Nephron (organoid): ENCODE data around the gene CFAP65.
A peak's percentile ranks its signal among the peaks of the same experiment; 100 is the strongest.

Experiments used
- H3K27ac Mint-ChIP-seq, 3 experiments: 2 replicates each; pipeline ENCODE4 v1.8.0; 2020; ENCODE audit warnings: mixed read lengths in 3 of 3, mild to moderate bottlenecking in 2 of 3, moderate library complexity in 1 of 3
- H3K27me3 Mint-ChIP-seq: 2 replicates; pipeline ENCODE4 v1.8.0; 2021; ENCODE audit warnings: low read depth, mild to moderate bottlenecking, moderate library complexity, mixed read lengths
- H3K36me3 Mint-ChIP-seq: 2 replicates; pipeline ENCODE4 v1.8.0; 2020; ENCODE audit warnings: low read depth, mixed read lengths
- H3K4me1 Mint-ChIP-seq: 2 replicates; pipeline ENCODE4 v1.8.0; 2020; ENCODE audit warnings: mixed read lengths
- H3K4me3 Mint-ChIP-seq, 3 experiments: 2 replicates each; pipeline ENCODE4 v1.8.0; 2020; ENCODE audit warnings: mild to moderate bottlenecking in 3 of 3, mixed read lengths in 3 of 3, moderate library complexity in 2 of 3
- H3K9me3 Mint-ChIP-seq: 2 replicates; pipeline ENCODE4 v1.8.0; 2020; ENCODE audit warnings: mixed read lengths
- CTCF ChIP-seq, 3 experiments: fragments of 200-600 bp; sonication (generic); IDR thresholded peaks; one replicate each; pipeline ENCODE4 v1.5.0; 2021; ENCODE audit warnings: antibody characterized with exemption in 3 of 3; ENCODE audit not compliant: unreplicated experiment in 3 of 3

Gene CFAP65

GRCh38 chr2:219003979-219004378, 37.3 kb downstream of the CFAP65 start:
- Mint-ChIP-seq H3K27ac (no peak overlapping the region), H3K36me3 (no peaks in the 10 kb centered on the region), H3K4me3 (peak overlapping the region in 1 of 3 experiments; percentile 13), H3K9me3 (no peaks in the 10 kb centered on the region), H3K4me1 (peaks cover 11% of the 10 kb centered on the region), H3K27me3 (peaks cover 95% of the 10 kb centered on the region)
- no peak for TF ChIP-seq CTCF (IDR thresholded peaks at IDR 0.05; ENCODE audit: unreplicated experiment in 3 of 3)

- Mint-ChIP-seq H3K36me3 (no peaks in the 10 kb centered on the region), H3K4me1 (peaks cover 11% of the 10 kb centered on the region), H3K27me3 (peaks cover 96% of the 10 kb centered on the region), H3K27ac (no peak overlapping the region), H3K9me3 (no peaks in the 10 kb centered on the region), H3K4me3 (no peak overlapping the region)
- TF ChIP-seq CTCF (IDR thresholded peaks at IDR 0.05; ENCODE audit: unreplicated experiment in 3 of 3), result no peak
Observed at GRCh38 chr2:219003267-219003634, 38.1 kb downstream of the CFAP65 start.

GRCh38 chr2:219002395-219003266, 38.7 kb downstream of the CFAP65 start:
- TF ChIP-seq CTCF (IDR thresholded peaks at IDR 0.05; ENCODE audit: unreplicated experiment in 3 of 3), result peak in 2 of 3 experiments; percentile 36 to 48
- Mint-ChIP-seq H3K9me3 (no peaks in the 10 kb centered on the region), H3K4me1 (peaks cover 11% of the 10 kb centered on the region), H3K36me3 (no peaks in the 10 kb centered on the region), H3K27ac (no peak overlapping the region), H3K4me3 (peak overlapping the region in 2 of 3 experiments; percentile 15 to 44), H3K27me3 (peaks cover 97% of the 10 kb centered on the region)

GRCh38 chr2:219001577-219002394, 39.5 kb downstream of the CFAP65 start:
- peaks cover 97% of the 10 kb centered on the region for H3K27me3 Mint-ChIP-seq
- no peaks in the 10 kb centered on the region for H3K36me3 Mint-ChIP-seq
- H3K4me3 Mint-ChIP-seq, result no peak overlapping the region
- no peak overlapping the region for H3K27ac Mint-ChIP-seq
- TF ChIP-seq CTCF (IDR thresholded peaks at IDR 0.05; ENCODE audit: unreplicated experiment in 3 of 3), result no peak
- peaks cover 11% of the 10 kb centered on the region for H3K4me1 Mint-ChIP-seq
- no peaks in the 10 kb centered on the region for H3K9me3 Mint-ChIP-seq

GRCh38 chr2:219001100-219001576, 40.2 kb downstream of the CFAP65 start:
- no peak overlapping the region for H3K27ac Mint-ChIP-seq
- H3K27me3 Mint-ChIP-seq, result peaks cover 97% of the 10 kb centered on the region
- H3K4me3 Mint-ChIP-seq, result no peak overlapping the region
- H3K9me3 Mint-ChIP-seq, result no peaks in the 10 kb centered on the region
- H3K4me1 Mint-ChIP-seq, result peaks cover 11% of the 10 kb centered on the region
- no peaks in the 10 kb centered on the region for H3K36me3 Mint-ChIP-seq
- no peak for TF ChIP-seq CTCF (IDR thresholded peaks at IDR 0.05; ENCODE audit: unreplicated experiment in 3 of 3)
